Type B pancreatic cell (in vitro differentiated cells): ENCODE data around the gene SCYGR7. TPM values are rescaled to one million over a fixed set of nuclear protein-coding genes. Genes with fewer than 3 reads are reported as not detected.

ENCODE experiments used
- DNase-seq: peaks from one replicate; pipeline ENCODE4 v3.0.0; 2021; ENCODE audit warnings: mixed read lengths; ENCODE audit not compliant: unreplicated experiment; ENCODE audit errors: extremely low spot score
- H3K27ac Mint-ChIP-seq: 2 replicates; pipeline ENCODE4 v1.8.0; 2021; ENCODE audit warnings: mild to moderate bottlenecking, mixed read lengths
- H3K27me3 Mint-ChIP-seq: 2 replicates; pipeline ENCODE4 v1.8.0; 2021; ENCODE audit warnings: mixed read lengths
- H3K36me3 Mint-ChIP-seq: 2 replicates; pipeline ENCODE4 v1.8.0; 2021; ENCODE audit warnings: mixed read lengths
- H3K4me1 Mint-ChIP-seq: one replicate; pipeline ENCODE4 v1.8.0; 2021; ENCODE audit warnings: mixed read lengths; ENCODE audit not compliant: unreplicated experiment
- H3K4me3 Mint-ChIP-seq: 2 replicates; pipeline ENCODE4 v1.8.0; 2021; ENCODE audit warnings: mild to moderate bottlenecking, mixed read lengths
- H3K9me3 Mint-ChIP-seq: 2 replicates; pipeline ENCODE4 v1.8.0; 2021; ENCODE audit warnings: mixed read lengths
- CTCF ChIP-seq: fragments of 200-600 bp; sonication (generic); conservative IDR thresholded peaks from 2 replicates; pipeline ENCODE4 v1.5.0; 2021; ENCODE audit warnings: antibody characterized with exemption, mild to moderate bottlenecking
- total RNA-seq: library from RNA; stranded (reverse); gene quantifications from 2 replicates; pipeline ENCODE4 v1.2.1, GENCODE V29; 2021; ENCODE audit warnings: low replicate concordance

SCYGR7 gene
- total RNA-seq, 1 donor from 2014 or later = not detected

GRCh38 chr2:227761740-227762476 lies 33.8 kb downstream of the SCYGR7 start:
- Mint-ChIP-seq H3K36me3 (no peaks in the 10 kb centered on the region), H3K27me3 (no peaks in the 10 kb centered on the region), H3K27ac (peak overlapping the region; percentile 70), H3K9me3 (peaks cover 4% of the 10 kb centered on the region), H3K4me3 (no peak overlapping the region), H3K4me1 (peaks cover 18% of the 10 kb centered on the region)
- no peak for DNase-seq
- TF ChIP-seq CTCF = no peak

GRCh38 chr2:227765788-227766372 lies 37.7 kb downstream of the SCYGR7 start:
- H3K27ac Mint-ChIP-seq = peak overlapping the region; percentile 41

GRCh38 chr2:227766373-227766883 lies 38.3 kb downstream of the SCYGR7 start:
- Mint-ChIP-seq H3K27me3 (no peaks in the 10 kb centered on the region), H3K4me1 (peaks cover 12% of the 10 kb centered on the region), H3K9me3 (no peaks in the 10 kb centered on the region), H3K4me3 (no peak overlapping the region), H3K36me3 (no peaks in the 10 kb centered on the region), H3K27ac (peak overlapping the region; percentile 41)
- TF ChIP-seq CTCF = peak; percentile 93
- peak; percentile 79 for DNase-seq

More at GRCh38 chr2:227765788-227766372, 37.7 kb downstream of the SCYGR7 start:
- Mint-ChIP-seq H3K9me3 (no peaks in the 10 kb centered on the region), H3K4me1 (peaks cover 12% of the 10 kb centered on the region), H3K4me3 (no peak overlapping the region), H3K36me3 (no peaks in the 10 kb centered on the region), H3K27me3 (no peaks in the 10 kb centered on the region)
- no peak for DNase-seq
- no peak for TF ChIP-seq CTCF

GRCh38 chr2:227767830-227768229 lies 39.7 kb downstream of the SCYGR7 start:
- TF ChIP-seq CTCF = no peak
- Mint-ChIP-seq H3K4me3 (no peak overlapping the region), H3K27me3 (no peaks in the 10 kb centered on the region), H3K27ac (no peak overlapping the region), H3K4me1 (peaks cover 12% of the 10 kb centered on the region), H3K36me3 (no peaks in the 10 kb centered on the region), H3K9me3 (no peaks in the 10 kb centered on the region)
- no peak for DNase-seq

GRCh38 chr2:227772197-227772661 lies 44.1 kb downstream of the SCYGR7 start:
- Mint-ChIP-seq H3K36me3 (no peaks in the 10 kb centered on the region), H3K4me3 (no peak overlapping the region), H3K9me3 (no peaks in the 10 kb centered on the region), H3K27me3 (no peaks in the 10 kb centered on the region), H3K4me1 (no peaks in the 10 kb centered on the region), H3K27ac (no peak overlapping the region)
- DNase-seq = no peak
- TF ChIP-seq CTCF = no peak
